ENCODE results near the gene ENKUR. TPM values are rescaled to one million over a fixed set of nuclear protein-coding genes. Genes with fewer than 3 reads are reported as not detected.

The ENKUR gene
- total RNA-seq, 2 donors from 2014 or later: 0.62 TPM; not detected in 1

- intact Hi-C loops (cut with DNase I): no loop called here
- WGBS: 94% methylated on average over 1 of the region's 1 CpG
- no peak for DNase-seq (ENCODE audit: low spot score)
- no peaks in the 10 kb centered on the region for H3K9me3 ChIP-seq
- H3K27me3 ChIP-seq (replicated peaks; ENCODE audit: insufficient read depth): no peaks in the 10 kb centered on the region
- no peaks in the 10 kb centered on the region for H3K36me3 ChIP-seq
- H3K27ac ChIP-seq: no peak overlapping the region
- H3K4me1 ChIP-seq (replicated peaks): no peaks in the 10 kb centered on the region
- no peak overlapping the region for H3K4me3 ChIP-seq
- TF ChIP-seq CTCF (IDR thresholded peaks at IDR 0.05): no peak
- TF ChIP-seq POLR2A (IDR thresholded peaks at IDR 0.05): no peak
- TF ChIP-seq POLR2AphosphoS5 (IDR thresholded peaks at IDR 0.05): no peak
Measured at GRCh38 chr10:25028711-25029110, 12.8 kb upstream of the ENKUR start.

- WGBS: 76% methylated on average over 1 of the region's 1 CpG
- no peak overlapping the region for H3K27ac ChIP-seq
- H3K9me3 ChIP-seq: no peaks in the 10 kb centered on the region
- no peaks in the 10 kb centered on the region for H3K4me1 ChIP-seq (replicated peaks)
- intact Hi-C loops (cut with DNase I): no loop called here
- DNase-seq (ENCODE audit: low spot score): no peak
- peak in 1 of 4 experiments; percentile 35 for TF ChIP-seq CTCF (IDR thresholded peaks at IDR 0.05)
- no peak for TF ChIP-seq POLR2A (IDR thresholded peaks at IDR 0.05)
- no peaks in the 10 kb centered on the region for H3K27me3 ChIP-seq (replicated peaks; ENCODE audit: insufficient read depth)
- no peak overlapping the region for H3K4me3 ChIP-seq
- no peaks in the 10 kb centered on the region for H3K36me3 ChIP-seq
Measured at GRCh38 chr10:25026463-25026862, 10.5 kb upstream of the ENKUR start.

- intact Hi-C loops (cut with DNase I): no loop called here
- no peak for DNase-seq (ENCODE audit: low spot score)
- Histone ChIP-seq H3K4me3 (no peak overlapping the region), H3K27ac (no peak overlapping the region), H3K4me1 (replicated peaks) (no peaks in the 10 kb centered on the region), H3K9me3 (no peaks in the 10 kb centered on the region), H3K27me3 (replicated peaks; ENCODE audit: insufficient read depth) (no peaks in the 10 kb centered on the region), H3K36me3 (no peaks in the 10 kb centered on the region)
- WGBS: 83% methylated on average over 8 of the region's 8 CpGs
- TF ChIP-seq POLR2AphosphoS5 (IDR thresholded peaks at IDR 0.05): no peak
- TF ChIP-seq CTCF (IDR thresholded peaks at IDR 0.05): no peak
- no peak for TF ChIP-seq POLR2A (IDR thresholded peaks at IDR 0.05)
Measured at GRCh38 chr10:25024528-25024927, 8.6 kb upstream of the ENKUR start.

- Histone ChIP-seq H3K9me3 (no peaks in the 10 kb centered on the region), H3K27ac (no peak overlapping the region), H3K4me1 (replicated peaks) (no peaks in the 10 kb centered on the region), H3K27me3 (replicated peaks; ENCODE audit: insufficient read depth) (no peaks in the 10 kb centered on the region), H3K36me3 (no peaks in the 10 kb centered on the region), H3K4me3 (no peak overlapping the region)
- 79% methylated on average over 3 of the region's 3 CpGs for WGBS
- no peak for DNase-seq (ENCODE audit: low spot score)
- no peak for TF ChIP-seq CTCF (IDR thresholded peaks at IDR 0.05)
- no peak for TF ChIP-seq POLR2A (IDR thresholded peaks at IDR 0.05)
- TF ChIP-seq POLR2AphosphoS5 (IDR thresholded peaks at IDR 0.05): no peak
- intact Hi-C loops (cut with DNase I): no loop called here
Measured at GRCh38 chr10:25023278-25023677, 7.3 kb upstream of the ENKUR start.

GRCh38 chr10:25018703-25019102, 2.7 kb upstream of the ENKUR start:
- intact Hi-C loops (cut with DNase I): loop anchor here (5.0 kb wide), 2 partner anchors 66 to 296 kb away; partner anchors contain the start of genes ARHGAP21 and PRTFDC1
- Histone ChIP-seq H3K9me3 (no peaks in the 10 kb centered on the region), H3K36me3 (no peaks in the 10 kb centered on the region), H3K27ac (no peak overlapping the region), H3K4me3 (no peak overlapping the region), H3K27me3 (replicated peaks; ENCODE audit: insufficient read depth) (no peaks in the 10 kb centered on the region), H3K4me1 (replicated peaks) (no peaks in the 10 kb centered on the region)
- no peak for DNase-seq (ENCODE audit: low spot score)
- no peak for TF ChIP-seq CTCF (IDR thresholded peaks at IDR 0.05)
- no peak for TF ChIP-seq POLR2AphosphoS5 (IDR thresholded peaks at IDR 0.05)
- no peak for TF ChIP-seq POLR2A (IDR thresholded peaks at IDR 0.05)
- 98% methylated on average over 3 of the region's 3 CpGs for WGBS

All from prostate gland (tissue), 2 donors.